GM12892 (cell line): Measurements from ENCODE around the gene SPIB.
A peak's percentile ranks its signal among the peaks of the same experiment; 100 is the strongest.
"Not testable (repeated sequence)": the region's sequence is repeated elsewhere in the genome, so short reads cannot be mapped to it uniquely, and the experiment has no call there.

Experiments
- DNase-seq: peaks from one replicate; pipeline ENCODE4 v3.0.0; 2011; ENCODE audit not compliant: insufficient read length
- FAIRE-seq: peaks from 2 replicates; lab custom pipeline; 2011; peaks lifted over from hg19 to GRCh38; lab: Jason Lieb, UNC
- POLR2A ChIP-seq: IDR thresholded peaks from 2 replicates; pipeline ENCODE4 v1.6.1; 2011; ENCODE audit warnings: low read depth, low read length, control low read depth
- POLR2AphosphoS5 ChIP-seq: IDR thresholded peaks from 2 replicates; pipeline ENCODE4 v1.6.1; 2011; ENCODE audit warnings: low read depth, low read length, control low read depth
- TAF1 ChIP-seq: IDR thresholded peaks from 2 replicates; pipeline ENCODE4 v1.6.1; 2011; ENCODE audit warnings: low read depth, mild to moderate bottlenecking, control low read depth, low read length, borderline replicate concordance

SPIB gene

DNA sequence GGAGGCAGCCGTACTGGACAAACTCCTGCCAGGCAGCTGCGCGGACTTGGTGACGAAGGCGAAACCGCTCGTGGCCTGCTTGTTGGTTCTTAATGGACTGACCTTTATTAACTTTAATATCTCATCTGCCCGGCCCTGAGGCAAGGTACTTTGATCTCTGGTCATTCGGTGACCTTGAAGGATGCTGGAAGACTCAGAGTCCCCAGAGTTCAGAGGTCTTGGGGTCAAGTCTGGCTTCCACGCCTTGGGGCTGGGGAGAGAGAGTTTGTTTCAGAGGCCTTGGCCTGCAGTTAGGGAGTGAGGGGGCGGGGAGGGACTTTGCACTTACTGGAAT, 47.9 kb downstream of the SPIB start:
- DNase-seq (no peak), FAIRE-seq (no peak)
- TF ChIP-seq TAF1 (no peak), POLR2A (no peak), POLR2AphosphoS5 (no peak)

DNA sequence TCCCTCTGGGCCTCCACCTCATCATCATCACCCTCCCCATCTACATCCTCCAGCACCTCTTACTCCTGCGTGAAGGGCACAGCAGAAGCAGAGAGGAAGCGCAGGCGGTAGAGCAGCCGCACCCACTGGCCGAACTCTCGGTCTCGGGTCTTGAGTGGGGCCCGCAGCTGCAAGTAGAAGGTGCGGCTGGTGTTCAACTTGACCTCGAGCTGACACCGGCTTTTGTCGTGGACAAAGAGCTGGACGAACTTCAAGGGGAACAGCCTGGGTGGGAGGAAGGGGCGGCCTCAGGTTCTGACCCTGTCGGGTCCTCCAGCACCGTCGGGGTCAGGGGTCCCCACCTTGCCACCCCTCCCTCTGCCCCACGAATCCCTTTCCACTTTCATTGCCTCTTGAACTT, 48.8 kb downstream of the SPIB start:
- DNase-seq (no peak), FAIRE-seq (no peak)
- no peak for TF ChIP-seq POLR2AphosphoS5
- TF ChIP-seq TAF1: no peak
- TF ChIP-seq POLR2A: no peak

GRCh38 chr19:50468818-50469217, 50.1 kb downstream of the SPIB start:
- FAIRE-seq (no peak), DNase-seq (no peak)
- TF ChIP-seq POLR2AphosphoS5 (no peak), POLR2A (no peak), TAF1 (no peak)

DNA sequence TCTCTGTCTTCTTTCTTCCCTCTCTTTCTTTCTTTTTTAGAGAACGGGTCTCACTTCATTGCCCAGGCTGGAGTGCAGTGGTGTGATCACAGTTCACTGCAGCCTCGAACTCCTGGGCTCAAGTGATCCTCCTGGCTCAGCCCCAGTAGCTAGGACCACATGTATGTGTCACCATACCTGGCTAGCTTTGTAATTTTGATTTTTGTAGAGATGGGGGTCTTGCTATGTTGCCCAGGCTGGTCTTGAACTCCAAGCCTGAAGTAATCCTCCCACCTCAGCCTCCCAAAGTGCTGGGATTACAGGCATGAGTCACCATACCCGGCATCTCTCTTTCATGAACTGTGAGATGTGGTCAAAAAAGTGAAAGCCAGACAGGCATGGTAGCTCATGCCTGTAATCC, 54.6 kb downstream of the SPIB start:
- not testable (repeated sequence) for FAIRE-seq

GRCh38 chr19:50475101-50475568, 56.4 kb downstream of the SPIB start:
- FAIRE-seq (no peak), DNase-seq (no peak)
- TF ChIP-seq POLR2AphosphoS5: no peak
- TF ChIP-seq TAF1: no peak
- TF ChIP-seq POLR2A: no peak

More for the DNA sequence above, 54.6 kb downstream of the SPIB start:
- not testable (repeated sequence) for DNase-seq

DNA sequence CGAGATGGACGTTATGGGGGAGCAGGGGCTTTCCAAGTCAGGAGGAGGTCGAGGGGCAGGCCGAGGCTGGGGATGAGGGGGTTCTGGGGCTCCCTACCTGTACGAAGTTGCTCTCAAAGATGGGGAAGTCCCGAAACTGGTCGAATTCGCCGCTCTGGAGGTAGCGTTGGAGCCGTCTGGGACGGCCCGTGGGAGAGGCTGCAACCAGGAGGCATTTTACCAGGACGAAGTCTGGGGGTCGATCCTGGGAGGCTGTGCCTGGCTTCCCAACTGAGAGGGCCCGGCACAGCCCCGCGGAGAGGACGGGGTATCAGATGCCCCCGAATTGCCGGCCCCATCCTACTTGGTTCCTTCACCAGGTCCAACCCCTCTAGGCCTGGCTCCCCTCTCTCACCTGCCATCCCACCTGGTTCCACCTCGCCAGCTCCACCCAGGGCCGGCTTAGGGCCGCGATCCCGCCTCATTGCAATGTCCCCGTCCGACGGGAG, 57.0 kb downstream of the SPIB start:
- DNase-seq (no peak), FAIRE-seq (no peak)
- TF ChIP-seq TAF1 (no peak), POLR2AphosphoS5 (no peak), POLR2A (no peak)

GRCh38 chr19:50476224-50476906, 57.6 kb downstream of the SPIB start, which contains the start of the genes EMC10 and GARIN5A:
TSS of gene EMC10 (plus strand) at chr19:50476507. CDS start at chr19:50476545, 38 bp downstream.
TSS of gene GARIN5A (minus strand) at chr19:50476848. CDS start at chr19:50476388, 460 bp downstream.
- peak; percentile 94 for FAIRE-seq
- DNase-seq: peak; percentile 100
- peak; percentile 93 for TF ChIP-seq TAF1
- TF ChIP-seq POLR2A: peak; percentile 99
- peak; percentile 98 for TF ChIP-seq POLR2AphosphoS5

- no peak for FAIRE-seq
Measured at GRCh38 chr19:50476907-50477238, 58.1 kb downstream of the SPIB start.

GRCh38 chr19:50477751-50478515, 59.2 kb downstream of the SPIB start:
- TF ChIP-seq TAF1 (no peak), POLR2A (no peak), POLR2AphosphoS5 (no peak)
- no peak for FAIRE-seq

More at GRCh38 chr19:50476907-50477238, 58.1 kb downstream of the SPIB start:
- no peak for DNase-seq
- TF ChIP-seq TAF1 (no peak), POLR2AphosphoS5 (no peak), POLR2A (no peak)

DNA sequence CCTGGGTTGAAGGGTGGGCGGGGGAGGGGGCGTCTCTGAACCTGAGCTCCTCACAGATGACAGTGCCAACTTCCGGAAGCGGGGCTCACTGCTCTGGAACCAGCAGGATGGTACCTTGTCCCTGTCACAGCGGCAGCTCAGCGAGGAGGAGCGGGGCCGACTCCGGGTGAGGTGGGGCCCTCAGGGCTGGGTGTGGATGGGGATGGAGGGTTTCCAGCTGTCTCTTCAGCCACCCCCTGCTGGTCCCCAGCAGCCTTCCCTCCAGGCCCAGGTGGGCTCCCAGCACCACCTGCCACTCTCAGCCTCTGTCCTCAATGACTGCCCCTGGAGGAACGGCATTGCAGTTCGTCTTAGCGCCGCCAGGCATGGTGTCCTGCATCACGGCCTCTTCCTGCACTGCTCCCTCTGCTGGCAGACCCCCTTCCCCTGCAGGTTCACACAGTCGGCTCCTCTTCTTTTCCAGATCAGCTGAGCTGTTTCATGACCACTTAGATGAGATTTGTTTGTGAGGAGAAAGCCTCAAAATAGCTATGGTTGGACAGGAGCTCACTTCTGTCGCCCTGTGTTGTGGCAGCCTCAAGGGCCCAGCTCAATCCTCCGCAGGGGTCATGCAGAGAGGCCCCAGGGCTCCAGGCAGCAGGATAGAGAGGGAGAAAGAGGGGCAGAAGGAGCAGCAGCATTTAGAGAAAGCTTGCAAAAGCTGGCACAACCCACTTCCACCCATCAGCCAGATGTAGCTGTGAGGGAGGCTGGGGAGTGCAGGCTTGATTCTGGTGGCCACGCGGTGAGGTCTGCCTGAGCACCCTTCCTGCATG, 60.4 kb downstream of the SPIB start:
- FAIRE-seq (no peak), DNase-seq (no peak)
- TF ChIP-seq POLR2A (no peak), TAF1 (no peak)

More at GRCh38 chr19:50477751-50478515, 59.2 kb downstream of the SPIB start:
- DNase-seq: no peak

DNA sequence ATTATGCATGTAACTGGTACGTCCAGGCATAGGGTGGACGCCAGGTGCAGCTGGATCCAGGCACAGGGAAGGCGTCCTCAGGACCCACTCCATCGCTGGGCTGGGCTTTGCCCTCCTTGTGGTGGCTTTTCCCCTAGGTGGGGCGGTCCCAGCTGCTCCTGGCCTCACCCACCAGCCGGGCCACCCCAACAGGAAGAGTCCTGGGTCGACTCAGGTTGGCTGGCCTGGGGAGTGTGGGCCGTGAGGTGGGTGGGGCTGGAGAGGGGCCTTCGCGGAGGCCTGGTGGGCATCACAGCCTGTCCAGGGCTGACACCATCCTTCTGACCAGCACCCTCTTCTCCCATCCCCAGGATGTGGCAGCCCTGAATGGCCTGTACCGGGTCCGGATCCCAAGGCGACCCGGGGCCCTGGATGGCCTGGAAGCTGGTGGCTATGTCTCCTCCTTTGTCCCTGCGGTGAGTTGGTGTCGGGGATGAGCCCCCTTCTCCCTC, 61.1 kb downstream of the SPIB start:
- FAIRE-seq (no peak), DNase-seq (no peak)
- TF ChIP-seq POLR2A (no peak), TAF1 (no peak), POLR2AphosphoS5 (no peak)
